PC-3 (cell line): ENCODE data around the gene MRAS. TPM values are rescaled to one million over a fixed set of nuclear protein-coding genes. Genes with fewer than 3 reads are reported as not detected.
"Not testable (repeated sequence)": the region's sequence is repeated elsewhere in the genome, so short reads cannot be mapped to it uniquely, and the experiment has no call there.

Experiments used
- ATAC-seq: fragments of 200-7000 bp; cut with Tn5 transposase; 2 replicates; pipeline ENCODE4 v1.9.1; 2020; ENCODE audit warnings: mild to moderate bottlenecking, moderate library complexity
- BruUV-seq: library from RNA; stranded (reverse); fragments of 400-500 nt; replicated peaks from 2 replicates; lab custom pipeline; 2021; lab: Mats Ljungman, UMichigan
- CTCF ChIA-PET: fragments of 300-600 bp; sonication (Branson Sonifier 250); formaldehyde crosslinking; loops from one replicate; lab custom pipeline; 2022; ENCODE audit warnings: antibody characterized with exemption; lab: Charles Lee
- POLR2A ChIA-PET: fragments of 300-600 bp; sonication (Branson Sonifier 250); formaldehyde crosslinking; loops from one replicate; lab custom pipeline; 2022; ENCODE audit warnings: antibody characterized with exemption; ENCODE audit not compliant: unreplicated experiment; lab: Charles Lee
- DNase-seq: peaks from one replicate; pipeline ENCODE4 v3.0.0-alpha.2; 2015
- H2AFZ ChIP-seq: fragments of 300-600 bp; sonication (generic); 2 replicates; pipeline ENCODE4 v1.6.0; 2016; ENCODE audit warnings: antibody characterized with exemption, low read length
- H3F3A ChIP-seq: fragments of 300-600 bp; sonication (generic); one replicate; pipeline ENCODE4 v1.6.0; 2017; ENCODE audit warnings: antibody characterized with exemption, low read length, control low read depth, mild to moderate bottlenecking; ENCODE audit not compliant: unreplicated experiment
- H3K27ac ChIP-seq: fragments of 300-600 bp; sonication (generic); 2 replicates; pipeline ENCODE4 v1.5.1; 2016; ENCODE audit warnings: mild to moderate bottlenecking, low read length
- H3K27me3 ChIP-seq: fragments of 300-600 bp; sonication (generic); 2 replicates; pipeline ENCODE4 v1.6.1; 2016; ENCODE audit warnings: low read length, mixed read lengths
- H3K36me3 ChIP-seq: fragments of 300-600 bp; sonication (generic); 2 replicates; pipeline ENCODE4 v1.6.1; 2016; ENCODE audit warnings: low read depth, mixed run types, low read length, mixed read lengths
- H3K4me1 ChIP-seq: fragments of 300-600 bp; sonication (generic); 2 replicates; pipeline ENCODE4 v1.5.1; 2016; ENCODE audit warnings: low read length; ENCODE audit not compliant: insufficient read depth
- H3K4me2 ChIP-seq: fragments of 300-600 bp; sonication (generic); 2 replicates; pipeline ENCODE4 v1.6.0; 2016; ENCODE audit warnings: low read length
- H3K4me3 ChIP-seq: fragments of 300-600 bp; sonication (generic); 2 replicates; pipeline ENCODE4 v1.5.1; 2016; ENCODE audit warnings: mild to moderate bottlenecking, low read length, mixed read lengths
- H3K79me2 ChIP-seq: fragments of 300-600 bp; sonication (generic); 2 replicates; pipeline ENCODE4 v1.6.1; 2017; ENCODE audit warnings: low read length, mixed read lengths
- H3K9ac ChIP-seq: fragments of 300-600 bp; sonication (generic); 2 replicates; pipeline ENCODE4 v1.6.0; 2016; ENCODE audit warnings: mild to moderate bottlenecking, low read length
- H3K9me2 ChIP-seq: fragments of 300-600 bp; sonication (generic); replicated peaks from 2 replicates; pipeline ENCODE4 v1.6.1; 2016; ENCODE audit warnings: mixed run types, low read length, mixed read lengths
- H3K9me3 ChIP-seq: fragments of 300-600 bp; sonication (generic); 2 replicates; pipeline ENCODE4 v1.6.1; 2016; ENCODE audit warnings: low read length, mixed read lengths
- H4K20me1 ChIP-seq: fragments of 300-600 bp; sonication (generic); 2 replicates; pipeline ENCODE4 v1.6.1; 2016; ENCODE audit warnings: low read length, mixed read lengths
- CTCF ChIP-seq: fragments of 300-600 bp; sonication (generic); conservative IDR thresholded peaks from 2 replicates; pipeline ENCODE4 v1.5.1; 2017; ENCODE audit warnings: antibody characterized with exemption, low read depth, mild to moderate bottlenecking, low read length
- EZH2 ChIP-seq: fragments of 300-600 bp; sonication (generic); IDR thresholded peaks from one replicate; pipeline ENCODE4 v1.6.1; 2017; ENCODE audit warnings: antibody characterized with exemption, mild to moderate bottlenecking, low read length; ENCODE audit not compliant: unreplicated experiment
- EZH2phosphoT487 ChIP-seq: fragments of 300-600 bp; sonication (generic); IDR thresholded peaks from 2 replicates; pipeline ENCODE4 v1.6.1; 2018; ENCODE audit warnings: mild to moderate bottlenecking, antibody characterized with exemption, low read length, borderline replicate concordance
- intact Hi-C: fragments of 100-400 bp; cut with micrococcal nuclease; formaldehyde crosslinking; loops from 2 replicates; pipeline ENCODE4 v1.9.0; 2023
- total RNA-seq: library from RNA; depleted of rRNA; stranded (reverse); fragments of >200 nt; gene quantifications from 2 replicates; pipeline ENCODE4 v1.2.3, GENCODE V29; 2014

The MRAS gene
- total RNA-seq, 1 experiment from 2014 or later = 2.8 TPM

GRCh38 chr3:138426211-138426610 is 77.8 kb downstream of the MRAS start:
- Histone ChIP-seq H3K4me1 (no peaks in the 10 kb centered on the region), H3K27me3 (no peaks in the 10 kb centered on the region), H4K20me1 (no peaks in the 10 kb centered on the region), H3K4me3 (no peak overlapping the region), H3F3A (no peaks in the 10 kb centered on the region), H3K9me3 (no peaks in the 10 kb centered on the region), H3K9ac (no peak overlapping the region), H3K9me2 (no peaks in the 10 kb centered on the region), H3K27ac (no peak overlapping the region), H3K36me3 (no peaks in the 10 kb centered on the region), H3K4me2 (no peak overlapping the region), H2AFZ (no peak overlapping the region), H3K79me2 (no peaks in the 10 kb centered on the region)
- intact Hi-C loops = loop anchor here (1.0 kb wide), 1 partner anchor 94 kb away; no protein-coding TSS in a partner anchor
- TF ChIP-seq CTCF (peak; percentile 49; the same call in 1 of the 2 replicates), EZH2 (no peak), EZH2phosphoT487 (no peak)
- ChIA-PET POLR2A (no interaction called here), CTCF (no interaction called here)
- BruUV-seq = no TSS peak
- DNase-seq (peak; percentile 35), ATAC-seq (no peak; the same call in 1 of the 2 replicates)

- H3K36me3 ChIP-seq, H3K27me3 ChIP-seq, POLR2A ChIA-PET, H2AFZ ChIP-seq, CTCF ChIA-PET, H3F3A ChIP-seq, H3K4me3 ChIP-seq, H3K4me2 ChIP-seq, H3K4me1 ChIP-seq, H3K27ac ChIP-seq, H4K20me1 ChIP-seq, H3K9me3 ChIP-seq, DNase-seq, BruUV-seq, H3K9me2 ChIP-seq, H3K9ac ChIP-seq, H3K79me2 ChIP-seq, ATAC-seq: not testable (repeated sequence)
- intact Hi-C loops = loop anchor here (1.0 kb wide), 1 partner anchor 94 kb away; no protein-coding TSS in a partner anchor
Observed at GRCh38 chr3:138426754-138427153, 78.4 kb downstream of the MRAS start.

DNA sequence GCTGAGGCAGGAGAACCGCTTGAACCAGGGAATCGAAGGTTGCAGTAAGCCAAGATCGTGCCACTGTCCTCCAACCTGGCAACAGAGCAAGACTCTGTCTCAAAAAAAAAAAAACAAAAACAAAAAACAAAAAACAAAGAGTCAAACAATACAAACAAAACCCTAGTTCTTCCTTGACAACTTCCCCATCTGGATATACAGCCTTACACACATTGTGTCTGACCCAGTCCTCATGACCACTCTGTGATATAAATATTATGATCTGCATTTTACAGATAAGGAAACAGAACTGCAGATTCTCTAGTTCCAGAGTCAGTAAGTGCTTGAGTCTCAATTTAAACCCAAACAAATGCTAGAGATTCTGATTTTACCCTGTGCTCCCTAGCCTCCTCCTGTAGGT is 81.3 kb downstream of the MRAS start:
- Histone ChIP-seq H3K4me1 (peaks cover 3% of the 10 kb centered on the region; the same call in 1 of the 2 replicates), H2AFZ (no peak overlapping the region), H3K36me3 (no peaks in the 10 kb centered on the region), H3K79me2 (no peaks in the 10 kb centered on the region), H3K4me3 (no peak overlapping the region), H4K20me1 (no peaks in the 10 kb centered on the region), H3F3A (no peaks in the 10 kb centered on the region), H3K4me2 (no peak overlapping the region), H3K27ac (no peak overlapping the region), H3K9ac (no peak overlapping the region), H3K9me3 (no peaks in the 10 kb centered on the region), H3K9me2 (no peaks in the 10 kb centered on the region), H3K27me3 (no peaks in the 10 kb centered on the region)
- DNase-seq (no peak), ATAC-seq (no peak)
- POLR2A ChIA-PET = no interaction called here
- intact Hi-C loops = no loop called here
- no TSS peak for BruUV-seq
- CTCF ChIA-PET = no interaction called here
- TF ChIP-seq EZH2phosphoT487 (no peak), EZH2 (no peak), CTCF (no peak)
